ENCODE data around the gene SERPINH1.

GRCh38 chr11:75555079-75555811 is 6.8 kb upstream of the SERPINH1 start:
- TF ChIP-seq ZNF274 (IDR thresholded peaks at IDR 0.05; ENCODE audit: low read depth, low read length): no peak
- no peak for TF ChIP-seq YY1 (IDR thresholded peaks at IDR 0.05; ENCODE audit: insufficient read depth, insufficient read length)
- TF ChIP-seq SUZ12 (IDR thresholded peaks at IDR 0.05; ENCODE audit: extremely low read depth, insufficient read depth, insufficient read length): no peak
